ENCODE data around the gene WDR49.
A peak's percentile ranks its signal among the peaks of the same experiment; 100 is the strongest.

WDR49 gene

GRCh38 chr3:167653760-167654159 is at the start of gene WDR49:
WDR49 (minus strand) TSS chr3:167653942; CDS start chr3:167653425, 517 bp downstream.
- DNase-seq (ENCODE audit: low read depth in 3 of 3): no peak

- DNase-seq (ENCODE audit: low read depth in 3 of 3): no peak
Measured at GRCh38 chr3:167700926-167701325, 47.2 kb upstream of the WDR49 start.

GRCh38 chr3:167700046-167700445 is 46.3 kb upstream of the WDR49 start:
- DNase-seq (ENCODE audit: low read depth in 3 of 3): no peak

- no peak for DNase-seq (ENCODE audit: low read depth in 3 of 3)
Measured at GRCh38 chr3:167694121-167694520, 40.4 kb upstream of the WDR49 start.

GRCh38 chr3:167691366-167691765 is 37.6 kb upstream of the WDR49 start:
- DNase-seq (ENCODE audit: low read depth in 3 of 3): peak in 2 of 3 donors; percentile 8 to 24

GRCh38 chr3:167684388-167684993 is 30.7 kb upstream of the WDR49 start:
- peak in 2 of 3 donors; percentile 35 to 52 for DNase-seq (ENCODE audit: low read depth in 3 of 3)

GRCh38 chr3:167679526-167679925 is 25.8 kb upstream of the WDR49 start:
- DNase-seq (ENCODE audit: low read depth in 3 of 3): no peak

- DNase-seq (ENCODE audit: low read depth in 3 of 3): no peak
Measured at GRCh38 chr3:167675848-167676247, 22.1 kb upstream of the WDR49 start.

GRCh38 chr3:167673221-167673620 is 19.5 kb upstream of the WDR49 start:
- DNase-seq (ENCODE audit: low read depth in 3 of 3): no peak

- no peak for DNase-seq (ENCODE audit: low read depth in 3 of 3)
Measured at GRCh38 chr3:167671878-167672427, 18.2 kb upstream of the WDR49 start.

GRCh38 chr3:167669699-167670098 is 16.0 kb upstream of the WDR49 start:
- DNase-seq (ENCODE audit: low read depth in 3 of 3): no peak

GRCh38 chr3:167668651-167669050 is 14.9 kb upstream of the WDR49 start:
- DNase-seq (ENCODE audit: low read depth in 3 of 3): no peak

- no peak for DNase-seq (ENCODE audit: low read depth in 3 of 3)
Measured at GRCh38 chr3:167666563-167666962, 12.8 kb upstream of the WDR49 start.

GRCh38 chr3:167662919-167663400 is 9.2 kb upstream of the WDR49 start:
- DNase-seq (ENCODE audit: low read depth in 3 of 3): no peak

- DNase-seq (ENCODE audit: low read depth in 3 of 3): no peak
Measured at GRCh38 chr3:167657684-167658225, 4.0 kb upstream of the WDR49 start.

GRCh38 chr3:167656821-167657220 is 3.1 kb upstream of the WDR49 start:
- no peak for DNase-seq (ENCODE audit: low read depth in 3 of 3)

GRCh38 chr3:167653155-167653554 is 587 bp downstream of the WDR49 start:
- no peak for DNase-seq (ENCODE audit: low read depth in 3 of 3)

- no peak for DNase-seq (ENCODE audit: low read depth in 3 of 3)
Measured at GRCh38 chr3:167651826-167652225, 1.9 kb downstream of the WDR49 start.

GRCh38 chr3:167650459-167650858 is 3.3 kb downstream of the WDR49 start:
- DNase-seq (ENCODE audit: low read depth in 3 of 3): no peak

- DNase-seq (ENCODE audit: low read depth in 3 of 3): no peak
Measured at GRCh38 chr3:167649746-167650145, 4.0 kb downstream of the WDR49 start.

GRCh38 chr3:167644611-167645010 is 9.1 kb downstream of the WDR49 start:
- DNase-seq (ENCODE audit: low read depth in 3 of 3): no peak

- DNase-seq (ENCODE audit: low read depth in 3 of 3): no peak
Measured at GRCh38 chr3:167631471-167631870, 22.3 kb downstream of the WDR49 start.

- no peak for DNase-seq (ENCODE audit: low read depth in 3 of 3)
Measured at GRCh38 chr3:167626490-167626889, 27.3 kb downstream of the WDR49 start.

Data from stimulated activated CD4-positive, alpha-beta T cell treated with anti-CD3 and anti-CD28 coated beads, TNF-alpha, amount 100 ng/mL, for 48 hours (primary cell).